ENCODE results near the gene UTP25.
A peak's percentile ranks its signal among the peaks of the same experiment; 100 is the strongest.
"Not testable (repeated sequence)": the region's sequence is repeated elsewhere in the genome, so short reads cannot be mapped to it uniquely, and the experiment has no call there.

UTP25 gene

GRCh38 chr1:209876078-209876800 lies 48.5 kb downstream of the UTP25 start:
- DNase-seq = peak; percentile 51

- no peak for DNase-seq
Observed at GRCh38 chr1:209877087-209877764, 49.5 kb downstream of the UTP25 start.

- DNase-seq = peak; percentile 41
Observed at GRCh38 chr1:209878964-209879363, 51.2 kb downstream of the UTP25 start.

- peak; percentile 93 for DNase-seq
Observed at GRCh38 chr1:209879539-209879938, 51.8 kb downstream of the UTP25 start.

- DNase-seq = no peak
Observed at GRCh38 chr1:209880031-209880430, 52.3 kb downstream of the UTP25 start.

GRCh38 chr1:209881619-209882018 lies 53.8 kb downstream of the UTP25 start:
- DNase-seq = no peak

GRCh38 chr1:209882286-209882685 lies 54.5 kb downstream of the UTP25 start:
- DNase-seq = no peak

- DNase-seq = peak; percentile 54
Observed at GRCh38 chr1:209882942-209883340, 55.2 kb downstream of the UTP25 start.

- peak; percentile 79 for DNase-seq
Observed at GRCh38 chr1:209883341-209883971, 55.7 kb downstream of the UTP25 start.

- no peak for DNase-seq
Observed at GRCh38 chr1:209884249-209884648, 56.5 kb downstream of the UTP25 start.

GRCh38 chr1:209884665-209885117 lies 56.9 kb downstream of the UTP25 start:
- peak; percentile 25 for DNase-seq

GRCh38 chr1:209885403-209886218 lies 57.8 kb downstream of the UTP25 start:
- no peak for DNase-seq

GRCh38 chr1:209886219-209886536 lies 58.4 kb downstream of the UTP25 start:
- peak; percentile 55 for DNase-seq

GRCh38 chr1:209888291-209889076 lies 60.7 kb downstream of the UTP25 start:
- not testable (repeated sequence) for DNase-seq

GRCh38 chr1:209889077-209889418 lies 61.3 kb downstream of the UTP25 start:
- no peak for DNase-seq

- DNase-seq = no peak
Observed at GRCh38 chr1:209890641-209891330, 63.0 kb downstream of the UTP25 start.

- no peak for DNase-seq
Observed at GRCh38 chr1:209893751-209894150, 66.0 kb downstream of the UTP25 start.

GRCh38 chr1:209895709-209896108 lies 67.9 kb downstream of the UTP25 start:
- DNase-seq = no peak

- no peak for DNase-seq
Observed at GRCh38 chr1:209896346-209896745, 68.6 kb downstream of the UTP25 start.

- DNase-seq = not testable (repeated sequence)
Observed at GRCh38 chr1:209898271-209898670, 70.5 kb downstream of the UTP25 start.

GRCh38 chr1:209898851-209899250 lies 71.1 kb downstream of the UTP25 start:
- not testable (repeated sequence) for DNase-seq

GRCh38 chr1:209899948-209900347 lies 72.2 kb downstream of the UTP25 start:
- DNase-seq = peak; percentile 31
